ENCODE data around the gene AMER1. TPM values are rescaled to one million over a fixed set of nuclear protein-coding genes. Genes with fewer than 3 reads are reported as not detected.

Gene AMER1
- total RNA-seq, 4 donors from 2014 or later, result 3.5 to 14.3 (median 8.3) TPM

DNA sequence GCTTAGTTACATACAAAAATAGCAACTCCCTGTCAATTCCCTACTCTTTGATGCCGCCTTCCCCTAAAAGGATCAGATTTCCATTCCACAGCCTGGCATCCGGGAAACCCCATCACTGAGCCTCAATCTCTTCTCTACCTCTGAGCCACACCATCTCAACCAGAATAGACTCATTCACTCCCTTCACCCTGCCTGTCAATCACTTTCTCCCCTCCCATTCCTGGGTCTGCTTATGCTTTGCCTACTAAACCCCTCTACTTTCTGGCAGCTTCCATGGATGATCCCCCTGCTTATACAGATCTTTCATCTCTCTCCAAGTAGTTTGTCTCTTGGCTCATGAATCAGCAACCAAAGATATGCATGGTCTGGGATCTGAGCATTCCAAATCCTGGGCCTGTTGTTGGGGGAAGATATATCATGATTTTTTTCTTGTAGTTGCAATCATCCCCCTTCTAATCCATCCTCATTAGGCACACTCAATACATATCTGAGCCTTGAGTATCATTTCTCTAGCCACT lies 2.6 kb downstream of the AMER1 start:
- intact Hi-C loops (cut with DNase I; ENCODE audit: low total_unique reads), result no loop called here

DNA sequence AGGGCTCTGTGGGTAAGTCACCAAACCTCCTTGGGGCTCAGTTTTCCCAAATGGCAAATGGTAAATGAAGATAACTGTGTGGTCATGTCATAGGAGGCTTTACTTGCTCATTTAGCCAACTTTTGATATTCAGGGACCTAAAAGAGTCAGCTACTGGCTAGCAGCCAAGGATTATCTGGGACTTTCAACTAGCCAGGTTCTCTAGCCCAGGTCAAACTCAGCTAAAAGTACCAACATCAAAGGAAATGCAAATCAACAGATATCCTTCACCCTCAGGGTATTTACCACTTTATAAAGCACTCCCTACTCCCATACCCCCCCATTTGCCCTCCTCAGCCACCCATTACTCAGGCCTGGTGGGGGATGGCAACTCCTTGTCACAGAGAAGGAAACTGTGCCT lies 7.5 kb downstream of the AMER1 start:
- intact Hi-C loops (cut with DNase I; ENCODE audit: low total_unique reads), result no loop called here
- Histone ChIP-seq H3K27me3 (no peaks in the 10 kb centered on the region), H3K9me3 (no peaks in the 10 kb centered on the region), H3K4me3 (no peak overlapping the region), H3K36me3 (no peaks in the 10 kb centered on the region), H3K27ac (no peak overlapping the region), H3K4me1 (no peaks in the 10 kb centered on the region)
- no peak for DNase-seq
- TF ChIP-seq POLR2A (IDR thresholded peaks at IDR 0.05), result no peak
- TF ChIP-seq, protein P1, sequence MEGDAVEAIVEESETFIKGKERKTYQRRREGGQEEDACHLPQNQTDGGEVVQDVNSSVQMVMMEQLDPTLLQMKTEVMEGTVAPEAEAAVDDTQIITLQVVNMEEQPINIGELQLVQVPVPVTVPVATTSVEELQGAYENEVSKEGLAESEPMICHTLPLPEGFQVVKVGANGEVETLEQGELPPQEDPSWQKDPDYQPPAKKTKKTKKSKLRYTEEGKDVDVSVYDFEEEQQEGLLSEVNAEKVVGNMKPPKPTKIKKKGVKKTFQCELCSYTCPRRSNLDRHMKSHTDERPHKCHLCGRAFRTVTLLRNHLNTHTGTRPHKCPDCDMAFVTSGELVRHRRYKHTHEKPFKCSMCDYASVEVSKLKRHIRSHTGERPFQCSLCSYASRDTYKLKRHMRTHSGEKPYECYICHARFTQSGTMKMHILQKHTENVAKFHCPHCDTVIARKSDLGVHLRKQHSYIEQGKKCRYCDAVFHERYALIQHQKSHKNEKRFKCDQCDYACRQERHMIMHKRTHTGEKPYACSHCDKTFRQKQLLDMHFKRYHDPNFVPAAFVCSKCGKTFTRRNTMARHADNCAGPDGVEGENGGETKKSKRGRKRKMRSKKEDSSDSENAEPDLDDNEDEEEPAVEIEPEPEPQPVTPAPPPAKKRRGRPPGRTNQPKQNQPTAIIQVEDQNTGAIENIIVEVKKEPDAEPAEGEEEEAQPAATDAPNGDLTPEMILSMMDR (IDR thresholded peaks at IDR 0.05), result no peak

More for the DNA sequence above, 2.6 kb downstream of the AMER1 start:
- no peaks in the 10 kb centered on the region for H3K27me3 ChIP-seq
- no peaks in the 10 kb centered on the region for H3K9me3 ChIP-seq
- TF ChIP-seq, protein P1 (IDR thresholded peaks at IDR 0.05), result no peak
- TF ChIP-seq POLR2A (IDR thresholded peaks at IDR 0.05), result no peak
- no peak overlapping the region for H3K27ac ChIP-seq
- no peaks in the 10 kb centered on the region for H3K4me1 ChIP-seq
- no peak for DNase-seq
- H3K36me3 ChIP-seq, result no peaks in the 10 kb centered on the region
- peak overlapping the region in 1 of 2 donors; percentile 58 for H3K4me3 ChIP-seq

DNA sequence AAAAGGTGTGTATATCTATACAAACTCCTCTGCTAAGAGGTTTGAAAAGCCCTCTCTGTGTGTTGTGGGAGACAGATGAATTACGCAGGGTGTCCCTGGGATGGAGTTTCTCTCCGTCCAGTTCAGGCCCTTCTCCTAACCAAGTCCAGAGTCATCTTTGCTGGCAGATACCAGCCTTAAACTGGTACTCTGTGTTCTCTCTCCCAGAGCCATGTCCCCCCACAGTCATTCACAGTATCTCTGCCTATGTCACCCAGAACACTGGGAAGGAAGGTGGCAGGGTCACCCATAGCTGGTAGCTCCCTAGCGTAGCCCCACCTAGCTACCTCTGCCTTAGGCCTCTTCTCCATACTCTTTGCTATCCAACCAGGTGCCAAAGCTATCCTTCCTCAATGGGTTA lies 8.9 kb downstream of the AMER1 start:
- no peak for DNase-seq
- no peak overlapping the region for H3K4me3 ChIP-seq
- no peaks in the 10 kb centered on the region for H3K27me3 ChIP-seq
- H3K9me3 ChIP-seq, result no peaks in the 10 kb centered on the region
- H3K4me1 ChIP-seq, result no peaks in the 10 kb centered on the region
- TF ChIP-seq, protein P1 (IDR thresholded peaks at IDR 0.05), result no peak
- no peak for TF ChIP-seq POLR2A (IDR thresholded peaks at IDR 0.05)
- H3K36me3 ChIP-seq, result no peaks in the 10 kb centered on the region
- intact Hi-C loops (cut with DNase I; ENCODE audit: low total_unique reads), result no loop called here
- no peak overlapping the region for H3K27ac ChIP-seq

DNA sequence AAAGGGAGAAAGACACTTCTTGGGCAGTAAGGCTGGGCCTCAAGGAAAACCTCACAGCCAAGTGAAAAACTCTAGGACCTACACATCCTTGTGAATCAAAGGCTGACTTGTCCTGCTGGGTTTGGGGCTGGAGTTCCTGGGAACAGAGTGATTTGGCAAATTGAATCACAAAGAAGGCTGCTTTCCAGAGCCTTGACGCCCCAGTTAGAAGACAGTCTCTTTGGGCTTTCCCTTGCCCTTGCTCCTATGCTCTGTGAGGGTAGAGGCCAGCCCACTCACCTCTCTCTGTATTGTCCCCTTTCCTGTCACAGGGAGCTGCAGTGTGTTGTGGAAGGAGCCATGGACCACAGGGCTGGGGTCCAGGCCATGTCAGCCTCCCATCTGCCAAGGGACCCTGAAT lies 9.6 kb downstream of the AMER1 start:
- Histone ChIP-seq H3K36me3 (no peaks in the 10 kb centered on the region), H3K9me3 (no peaks in the 10 kb centered on the region), H3K27ac (no peak overlapping the region), H3K4me3 (no peak overlapping the region), H3K27me3 (no peaks in the 10 kb centered on the region), H3K4me1 (no peaks in the 10 kb centered on the region)
- DNase-seq, result no peak
- no peak for TF ChIP-seq POLR2A (IDR thresholded peaks at IDR 0.05)
- TF ChIP-seq, protein P1 (IDR thresholded peaks at IDR 0.05), result no peak
- intact Hi-C loops (cut with DNase I; ENCODE audit: low total_unique reads), result no loop called here

DNA sequence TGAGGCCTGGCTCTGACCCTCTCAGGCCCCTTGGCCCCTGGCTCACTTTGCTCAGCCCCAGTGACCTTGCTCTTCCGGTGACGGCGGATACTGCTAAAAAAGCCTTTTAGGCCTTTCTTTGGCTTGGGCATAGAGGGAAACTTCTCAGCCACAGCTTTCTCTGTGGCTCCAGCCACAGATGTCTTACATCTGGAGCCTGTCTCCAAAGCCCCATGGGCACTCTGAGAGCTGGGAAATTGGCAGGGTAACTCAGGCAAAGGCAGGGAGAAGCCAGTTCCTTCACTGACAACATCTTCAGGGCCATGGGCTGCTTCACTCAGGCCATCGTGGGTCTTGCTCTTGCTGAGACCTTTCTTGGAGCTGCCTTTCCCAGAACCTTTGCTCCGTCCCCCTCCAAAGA lies 12.8 kb downstream of the AMER1 start:
- Histone ChIP-seq H3K4me1 (no peaks in the 10 kb centered on the region), H3K4me3 (no peak overlapping the region), H3K9me3 (no peaks in the 10 kb centered on the region), H3K27me3 (no peaks in the 10 kb centered on the region), H3K36me3 (no peaks in the 10 kb centered on the region), H3K27ac (no peak overlapping the region)
- intact Hi-C loops (cut with DNase I; ENCODE audit: low total_unique reads), result no loop called here
- TF ChIP-seq POLR2A (IDR thresholded peaks at IDR 0.05), result no peak
- TF ChIP-seq, protein P1 (IDR thresholded peaks at IDR 0.05), result no peak
- DNase-seq, result no peak
